ENCODE results near the gene USP35. TPM values are rescaled to one million over a fixed set of nuclear protein-coding genes. Genes with fewer than 3 reads are reported as not detected.

USP35 gene
- total RNA-seq, 3 donors from 2014 or later: 5.1 to 16.1 (median 11.3) TPM

DNA sequence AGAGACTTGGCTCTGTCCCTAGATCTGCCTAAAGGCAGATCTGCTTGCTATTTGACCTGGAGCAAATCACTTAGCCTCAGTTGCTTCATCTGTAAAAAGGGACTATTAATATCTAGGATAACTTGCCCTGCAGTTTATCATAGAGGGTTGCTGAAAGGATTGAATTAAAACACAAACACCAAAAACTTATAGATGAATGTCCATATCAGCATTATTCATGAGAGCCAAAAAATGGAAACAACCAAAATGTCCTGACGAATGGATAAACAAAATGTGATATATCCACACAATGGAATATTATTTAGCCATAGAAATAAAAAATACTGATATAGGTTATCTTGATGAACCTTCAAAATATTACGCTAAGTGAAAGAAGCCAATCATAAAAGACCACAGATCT is 67.2 kb downstream of the USP35 start:
- Histone ChIP-seq H3K4me1 (peaks cover 0 to 6% of the 10 kb centered on the region in 2 donors), H3K27me3 (no peaks in the 10 kb centered on the region), H3K36me3 (no peaks in the 10 kb centered on the region), H3K27ac (no peak overlapping the region), H3K4me3 (no peak overlapping the region), H3K9me3 (no peaks in the 10 kb centered on the region)
- TF ChIP-seq POLR2AphosphoS5 (IDR thresholded peaks at IDR 0.05) (no peak), POLR2A (IDR thresholded peaks at IDR 0.05) (no peak)
- TF ChIP-seq, protein P1, sequence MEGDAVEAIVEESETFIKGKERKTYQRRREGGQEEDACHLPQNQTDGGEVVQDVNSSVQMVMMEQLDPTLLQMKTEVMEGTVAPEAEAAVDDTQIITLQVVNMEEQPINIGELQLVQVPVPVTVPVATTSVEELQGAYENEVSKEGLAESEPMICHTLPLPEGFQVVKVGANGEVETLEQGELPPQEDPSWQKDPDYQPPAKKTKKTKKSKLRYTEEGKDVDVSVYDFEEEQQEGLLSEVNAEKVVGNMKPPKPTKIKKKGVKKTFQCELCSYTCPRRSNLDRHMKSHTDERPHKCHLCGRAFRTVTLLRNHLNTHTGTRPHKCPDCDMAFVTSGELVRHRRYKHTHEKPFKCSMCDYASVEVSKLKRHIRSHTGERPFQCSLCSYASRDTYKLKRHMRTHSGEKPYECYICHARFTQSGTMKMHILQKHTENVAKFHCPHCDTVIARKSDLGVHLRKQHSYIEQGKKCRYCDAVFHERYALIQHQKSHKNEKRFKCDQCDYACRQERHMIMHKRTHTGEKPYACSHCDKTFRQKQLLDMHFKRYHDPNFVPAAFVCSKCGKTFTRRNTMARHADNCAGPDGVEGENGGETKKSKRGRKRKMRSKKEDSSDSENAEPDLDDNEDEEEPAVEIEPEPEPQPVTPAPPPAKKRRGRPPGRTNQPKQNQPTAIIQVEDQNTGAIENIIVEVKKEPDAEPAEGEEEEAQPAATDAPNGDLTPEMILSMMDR (IDR thresholded peaks at IDR 0.05): no peak
- intact Hi-C loops (cut with DNase I; ENCODE audit: low total_unique reads): no loop called here
- DNase-seq (ENCODE audit: low spot score in 2 of 2): no peak

DNA sequence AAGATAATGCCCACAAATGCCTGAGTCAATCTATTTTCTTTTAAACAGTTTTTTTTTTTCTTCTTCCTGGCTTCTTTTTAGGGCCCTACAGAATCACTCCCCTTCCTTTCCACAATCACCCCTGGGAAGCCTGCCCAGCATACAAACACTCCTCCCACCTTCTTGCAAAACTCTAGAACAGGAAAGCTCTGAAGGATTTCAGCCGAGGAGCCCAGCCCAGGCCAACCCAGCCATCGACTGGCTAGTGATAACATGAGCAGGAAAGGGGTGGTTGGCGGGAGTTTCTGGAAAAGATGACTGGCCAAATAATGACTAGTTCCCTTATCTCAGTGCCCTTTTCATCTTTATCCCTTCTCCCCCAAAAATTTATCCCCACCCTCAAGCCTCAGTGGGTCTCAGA is 68.2 kb downstream of the USP35 start:
- peak in 1 of 2 donors; percentile 53 for DNase-seq (ENCODE audit: low spot score in 2 of 2)
- Histone ChIP-seq H3K36me3 (no peaks in the 10 kb centered on the region), H3K4me3 (no peak overlapping the region), H3K27ac (peak overlapping the region; percentile 31 to 70), H3K9me3 (no peaks in the 10 kb centered on the region), H3K27me3 (no peaks in the 10 kb centered on the region), H3K4me1 (peaks cover 0 to 6% of the 10 kb centered on the region in 2 donors)
- TF ChIP-seq POLR2A (IDR thresholded peaks at IDR 0.05) (no peak), POLR2AphosphoS5 (IDR thresholded peaks at IDR 0.05) (no peak)
- TF ChIP-seq, protein P1 (IDR thresholded peaks at IDR 0.05): no peak
- intact Hi-C loops (cut with DNase I; ENCODE audit: low total_unique reads): no loop called here

DNA sequence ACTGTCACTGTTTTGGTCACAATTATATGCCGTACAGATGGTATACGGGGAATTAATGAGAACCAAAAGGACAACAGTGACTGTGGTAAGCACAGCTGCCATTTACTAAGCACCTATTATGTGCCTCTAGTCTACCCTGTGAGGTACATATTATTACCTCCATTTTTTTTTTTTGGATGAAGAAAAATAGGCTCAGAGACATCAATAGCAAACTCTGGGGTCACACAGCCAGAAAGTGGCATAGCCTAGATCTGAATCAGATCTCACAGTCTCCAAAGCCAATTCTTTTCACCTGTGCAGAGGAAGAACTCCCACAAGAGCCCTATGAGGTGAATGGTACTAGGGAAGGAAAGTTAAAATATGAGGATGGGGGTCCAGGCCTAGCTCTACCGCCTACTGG is 68.9 kb downstream of the USP35 start:
- Histone ChIP-seq H3K27me3 (no peaks in the 10 kb centered on the region), H3K9me3 (no peaks in the 10 kb centered on the region), H3K36me3 (no peaks in the 10 kb centered on the region), H3K27ac (peak overlapping the region in 1 of 2 donors; percentile 70), H3K4me1 (peaks cover 0 to 6% of the 10 kb centered on the region in 2 donors), H3K4me3 (no peak overlapping the region)
- intact Hi-C loops (cut with DNase I; ENCODE audit: low total_unique reads): no loop called here
- no peak for TF ChIP-seq POLR2AphosphoS5 (IDR thresholded peaks at IDR 0.05)
- DNase-seq (ENCODE audit: low spot score in 2 of 2): no peak

DNA sequence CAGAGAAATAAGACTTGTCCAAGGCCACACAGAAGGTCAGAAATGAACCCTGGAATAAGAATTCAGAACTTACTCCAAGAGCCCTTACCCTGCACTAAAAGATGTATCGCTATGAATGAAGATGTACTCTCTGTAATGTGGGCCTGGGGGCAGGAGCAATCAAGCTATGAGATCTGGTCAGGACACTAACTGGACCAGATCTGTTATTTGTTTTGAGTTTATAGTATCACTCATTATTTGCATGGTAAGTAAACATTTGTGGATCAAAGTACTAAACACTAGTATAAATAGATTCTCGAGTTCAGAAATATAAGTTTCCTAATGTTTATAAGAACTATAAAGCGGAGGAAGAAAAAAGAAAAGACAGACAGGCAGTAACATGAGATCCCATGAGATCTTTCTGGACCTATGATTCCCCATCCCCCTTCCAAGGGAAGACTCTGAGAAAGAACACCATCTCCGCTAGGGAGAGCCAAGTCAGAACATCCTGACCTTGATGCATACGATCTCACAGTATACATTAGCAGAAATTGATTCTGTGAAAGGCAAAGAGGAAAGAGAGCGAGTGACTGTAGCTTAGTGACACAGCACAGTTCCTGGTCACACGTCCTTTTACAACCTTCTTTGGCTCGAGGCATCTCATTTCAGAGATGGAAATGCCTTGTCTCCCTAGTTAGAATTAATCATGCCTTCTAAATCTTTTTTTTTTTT is 71.2 kb downstream of the USP35 start:
- no peak for DNase-seq (ENCODE audit: low spot score in 2 of 2)
- intact Hi-C loops (cut with DNase I; ENCODE audit: low total_unique reads): no loop called here
- Histone ChIP-seq H3K4me3 (no peak overlapping the region), H3K27ac (no peak overlapping the region), H3K4me1 (peaks cover 0 to 6% of the 10 kb centered on the region in 2 donors), H3K36me3 (no peaks in the 10 kb centered on the region), H3K9me3 (no peaks in the 10 kb centered on the region), H3K27me3 (no peaks in the 10 kb centered on the region)
- no peak for TF ChIP-seq POLR2A (IDR thresholded peaks at IDR 0.05)
- no peak for TF ChIP-seq POLR2AphosphoS5 (IDR thresholded peaks at IDR 0.05)
- TF ChIP-seq, protein P1 (IDR thresholded peaks at IDR 0.05): no peak

DNA sequence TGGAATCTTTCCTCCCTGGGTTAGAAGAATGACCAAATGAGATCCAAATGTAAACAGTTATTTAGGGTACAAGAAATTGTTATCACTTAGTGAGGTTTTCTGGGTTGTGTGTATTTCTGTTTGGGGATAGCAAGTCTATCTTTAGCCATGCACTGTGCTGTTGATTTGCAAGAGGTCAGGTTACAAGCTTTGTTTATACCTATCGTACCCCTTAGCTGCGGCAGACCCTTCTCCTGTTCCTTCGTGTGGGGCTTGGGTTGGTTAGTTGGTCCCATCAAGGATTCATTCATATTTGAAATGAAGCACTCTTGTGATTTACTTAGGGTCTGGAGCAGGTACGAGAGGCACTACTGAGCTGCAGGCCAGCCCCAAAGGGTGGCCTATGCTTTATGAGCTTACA is 72.6 kb downstream of the USP35 start:
- Histone ChIP-seq H3K27ac (no peak overlapping the region), H3K36me3 (no peaks in the 10 kb centered on the region), H3K4me3 (no peak overlapping the region), H3K27me3 (no peaks in the 10 kb centered on the region), H3K9me3 (no peaks in the 10 kb centered on the region), H3K4me1 (peaks cover 0 to 6% of the 10 kb centered on the region in 2 donors)
- intact Hi-C loops (cut with DNase I; ENCODE audit: low total_unique reads): no loop called here
- TF ChIP-seq, protein P1 (IDR thresholded peaks at IDR 0.05): no peak
- TF ChIP-seq POLR2A (IDR thresholded peaks at IDR 0.05) (no peak), POLR2AphosphoS5 (IDR thresholded peaks at IDR 0.05) (no peak)
- no peak for DNase-seq (ENCODE audit: low spot score in 2 of 2)

Measured in breast epithelium (tissue), 4 donors.